ENCODE data around the gene DSTN. TPM values are rescaled to one million over a fixed set of nuclear protein-coding genes. Genes with fewer than 3 reads are reported as not detected.
A peak's percentile ranks its signal among the peaks of the same experiment; 100 is the strongest.

The DSTN gene
- total RNA-seq (1,000 to 10,000 TPM in 1 of 5 donors, 100 to 1,000 TPM in 4; 334 to 1,254 (median 555) TPM), polyA plus RNA-seq (100 to 1,000 TPM; 464 to 624 (median 598) TPM)
- long read RNA-seq, donor 1, transcript DSTN-201 (4 exons, 3,617 nt), result major isoform, 144 of 232 reads
- long read RNA-seq, donor 1, partial matches to known transcripts, result 87 of 232 reads
- long read RNA-seq, donor 1, other reads (novel, unspliced or antisense), result 0 of 232 reads
- long read RNA-seq, donor 2, transcript DSTN-201 (4 exons, 3,617 nt), result major isoform, 170 of 486 reads
- long read RNA-seq, donor 2, partial matches to known transcripts, result 304 of 486 reads
- long read RNA-seq, donor 2, other reads (novel, unspliced or antisense), result 10 of 486 reads
- long read RNA-seq, donor 3, transcript DSTN-201 (4 exons, 3,617 nt), result major isoform, 96 of 240 reads
- long read RNA-seq, donor 3, partial matches to known transcripts, result 144 of 240 reads
- long read RNA-seq, donor 3, other reads (novel, unspliced or antisense), result 0 of 240 reads
- long read RNA-seq, donor 4, transcript DSTN-201 (4 exons, 3,617 nt), result major isoform, 15 of 15 reads
- long read RNA-seq, donor 4, partial matches to known transcripts, result 0 of 15 reads
- long read RNA-seq, donor 4, other reads (novel, unspliced or antisense), result 0 of 15 reads
- long read RNA-seq, donor 5, transcript DSTN-201 (4 exons, 3,617 nt), result major isoform, 129 of 214 reads
- long read RNA-seq, donor 5, partial matches to known transcripts, result 80 of 214 reads
- long read RNA-seq, donor 5, other reads (novel, unspliced or antisense), result 5 of 214 reads
- long read RNA-seq, donor 6, transcript DSTN-203 (5 exons, 1,853 nt), result minor isoform, 6 of 934 reads
- long read RNA-seq, donor 6, transcript DSTN-201 (4 exons, 3,617 nt), result major isoform, 339 of 934 reads
- long read RNA-seq, donor 6, partial matches to known transcripts, result 527 of 934 reads
- long read RNA-seq, donor 6, other reads (novel, unspliced or antisense), result 62 of 934 reads
- long read RNA-seq, donor 7, transcript DSTN-201 (4 exons, 3,617 nt), result major isoform, 324 of 596 reads
- long read RNA-seq, donor 7, partial matches to known transcripts, result 247 of 596 reads
- long read RNA-seq, donor 7, other reads (novel, unspliced or antisense), result 22 of 596 reads
- long read RNA-seq, donor 8, transcript DSTN-201 (4 exons, 3,617 nt), result major isoform, 130 of 208 reads
- long read RNA-seq, donor 8, partial matches to known transcripts, result 78 of 208 reads
- long read RNA-seq, donor 8, other reads (novel, unspliced or antisense), result 0 of 208 reads
- long read RNA-seq, donor 9, transcript DSTN-201 (4 exons, 3,617 nt), result major isoform, 136 of 218 reads
- long read RNA-seq, donor 9, partial matches to known transcripts, result 72 of 218 reads
- long read RNA-seq, donor 9, other reads (novel, unspliced or antisense), result 7 of 218 reads
- long read RNA-seq, donor 10, transcript DSTN-201 (4 exons, 3,617 nt), result major isoform, 59 of 111 reads
- long read RNA-seq, donor 10, partial matches to known transcripts, result 51 of 111 reads
- long read RNA-seq, donor 10, other reads (novel, unspliced or antisense), result 0 of 111 reads

GRCh38 chr20:17569616-17570346 lies at the start of gene DSTN:
DSTN (plus strand) TSS chr20:17570075; CDS start chr20:17570209, 134 bp downstream.
- no peaks in the 10 kb centered on the region for H3K9me3 ChIP-seq
- H3K4me1 ChIP-seq, result peaks cover 17 to 62% (median 46%) of the 10 kb centered on the region in 4 donors
- intact Hi-C loops (cut with DNase I; ENCODE audit: low total_unique reads), result no loop called here
- peaks cover 0 to 11% (median 5%) of the 10 kb centered on the region in 4 donors for H3K36me3 ChIP-seq
- 0 to 2% (median 1%) methylated on average over 36 to 70 of the region's 70 CpGs; no CpG with 5 or more reads in 1 of the 5 donors for WGBS, 5 donors
- peak within 1 kb of the TSS; percentile 70 to 98 (median 92) for H3K4me3 ChIP-seq
- DNase-seq, result peak; percentile 95 to 98
- peak; percentile 99 to 100 (median 99) for TF ChIP-seq POLR2AphosphoS5 (IDR thresholded peaks at IDR 0.05)
- TF ChIP-seq POLR2A (IDR thresholded peaks at IDR 0.05), result peak in 3 of 4 donors; percentile 62 to 94 (median 90)
- TF ChIP-seq, protein P1, sequence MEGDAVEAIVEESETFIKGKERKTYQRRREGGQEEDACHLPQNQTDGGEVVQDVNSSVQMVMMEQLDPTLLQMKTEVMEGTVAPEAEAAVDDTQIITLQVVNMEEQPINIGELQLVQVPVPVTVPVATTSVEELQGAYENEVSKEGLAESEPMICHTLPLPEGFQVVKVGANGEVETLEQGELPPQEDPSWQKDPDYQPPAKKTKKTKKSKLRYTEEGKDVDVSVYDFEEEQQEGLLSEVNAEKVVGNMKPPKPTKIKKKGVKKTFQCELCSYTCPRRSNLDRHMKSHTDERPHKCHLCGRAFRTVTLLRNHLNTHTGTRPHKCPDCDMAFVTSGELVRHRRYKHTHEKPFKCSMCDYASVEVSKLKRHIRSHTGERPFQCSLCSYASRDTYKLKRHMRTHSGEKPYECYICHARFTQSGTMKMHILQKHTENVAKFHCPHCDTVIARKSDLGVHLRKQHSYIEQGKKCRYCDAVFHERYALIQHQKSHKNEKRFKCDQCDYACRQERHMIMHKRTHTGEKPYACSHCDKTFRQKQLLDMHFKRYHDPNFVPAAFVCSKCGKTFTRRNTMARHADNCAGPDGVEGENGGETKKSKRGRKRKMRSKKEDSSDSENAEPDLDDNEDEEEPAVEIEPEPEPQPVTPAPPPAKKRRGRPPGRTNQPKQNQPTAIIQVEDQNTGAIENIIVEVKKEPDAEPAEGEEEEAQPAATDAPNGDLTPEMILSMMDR (IDR thresholded peaks at IDR 0.05), result no peak
- TF ChIP-seq EP300 (IDR thresholded peaks at IDR 0.05), result peak; percentile 61
- peak within 1 kb of the TSS; percentile 95 to 100 (median 99) for H3K27ac ChIP-seq
- no peaks in the 10 kb centered on the region for H3K27me3 ChIP-seq

- no peaks in the 10 kb centered on the region for H3K36me3 ChIP-seq
- H3K27ac ChIP-seq, result no peak overlapping the region
- H3K4me1 ChIP-seq, result no peaks in the 10 kb centered on the region
- intact Hi-C loops (cut with DNase I; ENCODE audit: low total_unique reads), result no loop called here
- WGBS, 5 donors, result 54 to 63% (median 56%) methylated on average over 3 of the region's 3 CpGs
- no peak for DNase-seq
- no peak for TF ChIP-seq POLR2AphosphoS5 (IDR thresholded peaks at IDR 0.05)
- TF ChIP-seq, protein P1 (IDR thresholded peaks at IDR 0.05), result no peak
- TF ChIP-seq EP300 (IDR thresholded peaks at IDR 0.05), result no peak
- TF ChIP-seq POLR2A (IDR thresholded peaks at IDR 0.05), result no peak
- H3K9me3 ChIP-seq, result no peaks in the 10 kb centered on the region
- H3K27me3 ChIP-seq, result no peaks in the 10 kb centered on the region
- no peak overlapping the region for H3K4me3 ChIP-seq
Observed at GRCh38 chr20:17520583-17520982, 49.3 kb upstream of the DSTN start.

DNA sequence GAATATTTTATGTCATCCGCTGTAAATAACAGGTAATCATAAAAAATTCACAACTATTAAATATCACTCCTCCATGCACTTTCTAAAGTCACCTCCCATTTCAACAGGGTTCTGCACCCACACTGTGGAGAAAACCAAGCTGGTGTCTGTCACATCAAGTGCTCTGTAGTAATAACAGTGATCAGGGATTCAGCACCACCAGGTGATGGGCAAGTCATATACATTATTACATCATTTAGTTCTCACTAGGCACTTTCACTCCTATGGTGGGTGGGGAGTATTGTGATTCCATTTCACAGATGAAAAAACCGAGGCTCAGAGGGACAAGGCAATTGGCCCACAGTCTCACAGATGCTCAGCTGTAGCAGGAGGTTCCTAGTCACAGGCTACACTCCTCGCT lies 47.3 kb upstream of the DSTN start:
- Histone ChIP-seq H3K36me3 (no peaks in the 10 kb centered on the region), H3K9me3 (no peaks in the 10 kb centered on the region), H3K27me3 (no peaks in the 10 kb centered on the region), H3K4me3 (no peak overlapping the region), H3K4me1 (no peaks in the 10 kb centered on the region), H3K27ac (no peak overlapping the region)
- intact Hi-C loops (cut with DNase I; ENCODE audit: low total_unique reads), result no loop called here
- no peak for DNase-seq
- 74 to 81% (median 79%) methylated on average over 3 of the region's 3 CpGs for WGBS, 5 donors
- TF ChIP-seq EP300 (IDR thresholded peaks at IDR 0.05) (no peak), POLR2AphosphoS5 (IDR thresholded peaks at IDR 0.05) (no peak), POLR2A (IDR thresholded peaks at IDR 0.05) (no peak)
- TF ChIP-seq, protein P1 (IDR thresholded peaks at IDR 0.05), result no peak

Data from stomach (tissue), 19 donors.